LoVo (cell line): ENCODE data around the gene SYCP1.
"Not testable (repeated sequence)": the region's sequence is repeated elsewhere in the genome, so short reads cannot be mapped to it uniquely, and the experiment has no call there.

ENCODE experiments used
- DNase-seq: peaks from one replicate; pipeline ENCODE4 v3.0.0-alpha.2; 2016; ENCODE audit warnings: low spot score

The SYCP1 gene, protein sequence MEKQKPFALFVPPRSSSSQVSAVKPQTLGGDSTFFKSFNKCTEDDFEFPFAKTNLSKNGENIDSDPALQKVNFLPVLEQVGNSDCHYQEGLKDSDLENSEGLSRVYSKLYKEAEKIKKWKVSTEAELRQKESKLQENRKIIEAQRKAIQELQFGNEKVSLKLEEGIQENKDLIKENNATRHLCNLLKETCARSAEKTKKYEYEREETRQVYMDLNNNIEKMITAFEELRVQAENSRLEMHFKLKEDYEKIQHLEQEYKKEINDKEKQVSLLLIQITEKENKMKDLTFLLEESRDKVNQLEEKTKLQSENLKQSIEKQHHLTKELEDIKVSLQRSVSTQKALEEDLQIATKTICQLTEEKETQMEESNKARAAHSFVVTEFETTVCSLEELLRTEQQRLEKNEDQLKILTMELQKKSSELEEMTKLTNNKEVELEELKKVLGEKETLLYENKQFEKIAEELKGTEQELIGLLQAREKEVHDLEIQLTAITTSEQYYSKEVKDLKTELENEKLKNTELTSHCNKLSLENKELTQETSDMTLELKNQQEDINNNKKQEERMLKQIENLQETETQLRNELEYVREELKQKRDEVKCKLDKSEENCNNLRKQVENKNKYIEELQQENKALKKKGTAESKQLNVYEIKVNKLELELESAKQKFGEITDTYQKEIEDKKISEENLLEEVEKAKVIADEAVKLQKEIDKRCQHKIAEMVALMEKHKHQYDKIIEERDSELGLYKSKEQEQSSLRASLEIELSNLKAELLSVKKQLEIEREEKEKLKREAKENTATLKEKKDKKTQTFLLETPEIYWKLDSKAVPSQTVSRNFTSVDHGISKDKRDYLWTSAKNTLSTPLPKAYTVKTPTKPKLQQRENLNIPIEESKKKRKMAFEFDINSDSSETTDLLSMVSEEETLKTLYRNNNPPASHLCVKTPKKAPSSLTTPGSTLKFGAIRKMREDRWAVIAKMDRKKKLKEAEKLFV

DNA sequence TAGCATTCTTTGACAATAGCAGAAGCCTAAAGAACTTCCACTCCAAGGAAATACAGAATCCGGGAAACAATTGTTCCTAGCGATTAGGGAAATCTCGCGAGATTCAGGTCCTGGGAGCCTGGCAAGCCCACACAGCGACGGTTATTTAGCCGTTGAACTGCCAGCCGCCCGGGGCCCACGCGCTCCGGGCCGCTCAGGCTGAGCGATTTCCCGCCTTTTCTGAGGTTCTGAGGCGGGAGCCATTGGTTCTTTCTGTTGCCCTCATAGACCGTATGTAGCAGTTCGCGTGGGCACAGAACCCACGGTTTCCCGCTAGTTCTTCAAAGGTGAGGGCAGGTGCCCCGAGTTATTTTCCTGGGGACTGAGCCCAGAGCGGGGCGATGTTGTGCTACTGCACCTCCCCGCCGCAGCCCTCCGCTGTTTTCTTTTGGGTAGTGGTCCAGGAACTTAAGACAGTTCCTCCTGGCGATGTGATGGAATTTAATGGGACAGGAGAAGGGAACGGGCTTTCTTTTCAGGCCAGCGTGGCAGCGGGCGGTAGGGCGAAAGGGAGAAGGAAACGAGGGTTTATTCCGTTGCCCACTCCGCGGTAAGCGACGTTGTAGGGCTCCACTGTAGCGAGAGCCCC, at the start of gene SYCP1:
Gene SYCP1, plus strand, starts transcription at position 171 of the 628 bp plus-strand sequence. CDS start 602 bp downstream, outside the sequence.
- no peak for DNase-seq

DNA sequence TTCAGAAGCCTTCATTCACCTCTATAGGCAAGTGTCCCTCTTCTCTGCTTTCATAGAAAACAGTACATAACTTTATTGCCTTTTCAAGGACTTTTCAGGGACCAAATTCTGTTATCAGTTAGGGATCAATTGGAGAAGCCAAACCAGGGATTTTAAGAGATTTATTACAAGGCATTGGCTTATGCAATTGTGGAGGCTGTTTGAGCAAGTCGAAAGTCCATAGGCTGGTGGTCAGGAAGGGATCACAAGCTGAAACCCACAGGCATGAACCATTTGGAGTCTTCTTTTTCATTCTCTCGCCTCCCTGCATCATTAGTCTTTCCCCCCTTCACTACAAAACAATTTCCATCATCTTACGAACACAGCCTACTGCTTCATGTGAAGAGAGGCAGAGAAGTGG, 34.8 kb upstream of the SYCP1 start:
- DNase-seq = no peak

DNA sequence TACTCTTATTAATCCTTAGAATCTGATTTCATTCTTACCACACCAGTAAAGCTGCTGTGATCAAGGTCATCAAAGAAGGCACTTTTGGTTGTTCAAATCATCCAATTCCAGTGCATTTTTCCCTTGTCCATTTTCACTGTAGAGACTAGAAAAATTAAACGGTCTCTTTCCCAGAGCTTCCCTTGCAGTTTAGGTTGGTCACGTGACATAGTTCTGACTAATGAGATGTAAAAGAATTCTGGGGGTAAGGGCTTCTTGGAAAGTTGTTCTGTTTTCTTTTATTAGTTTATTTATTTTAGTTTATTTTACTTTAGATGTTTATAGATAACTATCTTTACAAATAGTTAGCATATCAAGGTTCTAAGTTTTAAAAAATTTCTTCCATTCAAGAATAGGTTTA, 34.3 kb upstream of the SYCP1 start:
- DNase-seq = no peak

DNA sequence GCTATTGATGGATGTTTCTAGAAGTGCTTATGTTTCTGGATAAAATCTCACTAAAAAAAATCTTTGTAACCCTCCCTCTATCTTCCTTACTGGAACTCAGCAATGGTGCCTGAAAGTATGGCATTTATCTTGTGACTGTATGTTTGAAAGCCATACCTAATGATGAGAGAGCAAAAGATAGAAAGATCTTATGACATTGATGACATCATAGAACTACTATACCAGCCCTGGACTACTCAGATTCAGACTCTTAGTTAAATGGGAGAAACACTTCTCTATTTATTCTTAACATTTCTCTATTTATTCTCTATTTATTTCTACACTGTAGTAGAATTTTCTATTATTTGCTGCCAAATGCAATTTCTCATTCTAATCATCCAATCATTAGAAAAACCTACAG, 32.7 kb upstream of the SYCP1 start:
- no peak for DNase-seq

DNA sequence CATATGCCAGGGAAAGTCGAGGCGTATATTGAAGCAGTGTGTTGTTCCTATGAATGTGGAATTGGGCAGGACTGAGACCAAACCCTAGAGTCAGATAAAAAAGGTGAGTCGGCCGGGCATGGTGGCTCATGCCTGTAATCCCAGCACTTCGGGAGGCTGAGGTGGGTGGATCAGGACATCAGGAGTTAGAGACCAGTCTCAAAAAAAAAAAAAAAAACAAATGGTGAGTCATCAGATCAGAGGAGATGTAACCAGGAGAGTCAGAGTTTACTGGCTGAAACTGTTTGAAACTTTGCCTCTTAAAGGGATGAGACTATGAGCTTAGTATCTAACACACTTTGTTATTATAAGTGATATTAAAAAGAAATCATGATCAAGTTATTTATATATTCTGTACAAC, 26.4 kb upstream of the SYCP1 start:
- peak; percentile 10 for DNase-seq

DNA sequence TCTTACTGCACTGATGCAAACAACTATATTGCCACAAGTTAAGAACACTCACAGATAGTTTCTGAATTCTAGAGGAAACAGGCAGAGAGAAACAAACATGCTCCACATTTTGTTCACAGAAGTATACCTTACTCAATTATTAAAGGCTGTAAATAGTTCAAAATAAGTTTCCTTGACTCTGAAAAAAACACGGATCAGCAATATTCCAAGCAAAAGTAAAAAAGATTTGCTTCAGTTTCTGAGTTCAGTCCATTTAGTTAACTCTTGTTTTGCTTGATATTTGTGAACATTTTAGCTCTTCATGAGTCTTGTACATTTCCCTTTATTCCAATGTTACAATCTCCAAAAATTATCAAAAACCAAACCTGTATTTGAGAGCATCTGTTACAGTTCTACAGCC, 24.6 kb upstream of the SYCP1 start:
- not testable (repeated sequence) for DNase-seq

DNA sequence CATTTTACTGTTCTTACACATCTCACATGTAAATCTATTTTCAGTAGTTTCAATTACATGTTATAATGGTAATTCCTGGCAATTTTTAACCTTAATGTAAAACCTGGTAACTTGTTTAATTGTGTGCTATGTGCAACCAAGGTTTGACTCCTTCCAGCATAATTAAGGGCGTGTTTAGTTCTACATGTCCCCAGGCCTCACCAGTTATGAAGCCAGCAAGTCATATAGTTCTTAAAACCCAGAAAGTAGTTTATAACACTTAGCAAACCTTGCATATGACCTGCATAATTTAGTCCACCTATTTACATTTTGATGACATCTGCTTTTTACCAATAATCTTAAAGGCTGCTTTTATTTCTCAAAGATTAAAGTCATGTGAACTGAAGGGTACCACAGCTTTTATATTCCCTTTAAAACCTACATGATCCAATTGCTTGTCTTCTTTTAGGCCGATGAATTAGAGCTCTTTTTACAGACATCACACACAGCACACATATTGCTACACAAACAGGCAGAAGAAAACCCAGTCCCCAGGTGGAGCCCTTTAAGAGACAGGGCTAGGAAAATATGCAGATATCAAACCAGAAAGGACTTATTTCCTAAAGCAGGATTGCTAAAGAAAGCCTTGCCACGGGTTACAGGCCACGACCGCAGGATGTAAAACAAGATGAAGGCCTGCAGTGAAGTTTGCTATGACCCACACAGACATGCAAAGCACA, 23.2 kb upstream of the SYCP1 start:
- DNase-seq = no peak

DNA sequence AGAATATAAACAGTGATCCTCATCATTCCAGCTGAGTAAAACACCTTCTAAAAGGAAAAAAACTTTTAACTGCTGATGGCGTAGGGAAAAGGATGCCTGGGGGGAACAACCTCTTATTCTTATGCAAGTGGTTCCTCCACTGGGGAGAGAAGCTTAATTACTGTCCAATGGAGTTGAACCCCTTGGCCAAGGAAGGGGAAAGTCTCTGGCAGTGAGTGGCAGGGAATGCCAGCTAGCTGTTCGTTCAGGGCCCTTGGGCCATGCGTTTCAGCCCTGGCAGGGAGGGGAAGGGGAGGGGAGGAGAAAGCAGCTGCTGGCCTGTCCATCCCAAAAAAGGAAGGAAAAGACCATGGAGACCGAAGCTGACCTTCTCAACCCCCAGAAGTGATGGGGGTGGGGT, 22.6 kb upstream of the SYCP1 start:
- no peak for DNase-seq

DNA sequence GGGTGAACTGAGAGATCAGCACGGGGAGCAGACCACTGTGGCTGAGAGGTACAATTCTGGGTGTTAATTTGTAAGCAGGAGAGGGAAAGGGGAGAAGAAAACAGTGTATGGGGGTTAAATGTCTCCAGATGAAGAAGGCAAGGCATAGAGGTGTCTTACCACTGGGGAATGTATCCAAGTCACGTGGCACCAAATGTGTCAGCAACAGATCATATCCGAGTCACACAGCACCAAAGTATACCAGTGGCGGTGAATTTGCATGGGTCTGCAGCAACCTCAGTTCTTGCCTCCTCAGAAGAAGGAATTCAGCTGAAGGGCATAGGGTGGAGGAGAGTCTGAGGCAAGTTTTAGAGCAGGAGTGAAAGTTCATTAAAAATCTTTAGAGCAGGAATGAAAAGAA, 21.2 kb upstream of the SYCP1 start:
- DNase-seq = no peak

DNA sequence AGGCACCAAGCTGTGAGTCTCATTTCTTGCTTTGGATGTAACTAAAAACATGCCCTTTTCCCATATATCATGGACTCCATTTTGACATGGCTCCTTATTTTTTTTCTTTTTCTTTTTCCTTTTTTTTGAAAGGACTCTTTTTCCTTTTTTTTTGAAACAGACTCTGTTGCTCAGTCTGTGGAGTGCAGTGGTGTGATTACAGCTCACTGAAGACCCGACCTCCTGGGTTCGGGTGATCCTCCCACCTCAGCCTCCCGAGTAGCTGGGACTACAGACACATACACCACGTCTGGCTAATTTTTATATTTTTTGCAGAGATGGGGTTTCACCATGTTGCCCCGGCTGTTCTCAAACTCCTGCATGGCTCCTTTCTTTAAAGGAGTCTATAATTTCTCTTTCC, 10.4 kb upstream of the SYCP1 start:
- DNase-seq = no peak

DNA sequence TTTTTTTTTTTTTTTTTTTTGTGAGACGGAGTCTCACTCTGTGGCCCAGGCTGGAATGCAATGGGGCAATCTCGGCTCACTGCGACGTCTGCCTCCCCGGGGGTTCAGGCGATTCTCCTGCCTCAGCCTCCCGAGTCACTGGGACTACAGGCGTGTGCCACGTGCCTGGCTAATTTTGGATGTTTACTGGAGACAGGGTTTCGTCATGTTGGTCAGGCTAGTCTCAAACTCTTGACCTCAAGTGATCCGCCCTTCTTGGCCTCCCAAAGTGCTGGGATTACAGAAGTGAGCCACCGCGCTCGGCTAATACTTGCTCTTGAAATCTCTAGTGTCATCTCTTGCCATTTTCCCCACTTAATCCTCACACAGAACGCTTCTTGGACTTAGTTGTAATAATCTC, 1.1 kb upstream of the SYCP1 start:
- no peak for DNase-seq

DNA sequence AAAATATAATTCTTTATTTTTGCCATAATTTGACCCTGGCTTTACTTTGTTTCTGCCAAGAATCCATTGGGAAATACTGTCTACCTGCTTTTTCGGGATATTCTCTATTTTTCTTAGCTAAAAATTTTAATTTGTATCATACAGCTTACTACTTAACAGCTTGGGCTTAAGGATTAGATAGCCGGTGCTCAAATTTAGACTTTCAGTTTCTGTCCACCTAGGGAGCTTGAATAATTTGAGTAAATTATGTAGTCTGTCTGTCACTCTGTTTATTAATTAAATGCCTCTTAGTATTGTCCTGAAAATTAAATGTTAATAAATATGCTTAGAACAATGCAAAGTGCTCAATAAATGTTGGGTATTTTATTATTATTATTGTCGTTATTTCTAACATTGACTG, 6.7 kb downstream of the SYCP1 start:
- no peak for DNase-seq

DNA sequence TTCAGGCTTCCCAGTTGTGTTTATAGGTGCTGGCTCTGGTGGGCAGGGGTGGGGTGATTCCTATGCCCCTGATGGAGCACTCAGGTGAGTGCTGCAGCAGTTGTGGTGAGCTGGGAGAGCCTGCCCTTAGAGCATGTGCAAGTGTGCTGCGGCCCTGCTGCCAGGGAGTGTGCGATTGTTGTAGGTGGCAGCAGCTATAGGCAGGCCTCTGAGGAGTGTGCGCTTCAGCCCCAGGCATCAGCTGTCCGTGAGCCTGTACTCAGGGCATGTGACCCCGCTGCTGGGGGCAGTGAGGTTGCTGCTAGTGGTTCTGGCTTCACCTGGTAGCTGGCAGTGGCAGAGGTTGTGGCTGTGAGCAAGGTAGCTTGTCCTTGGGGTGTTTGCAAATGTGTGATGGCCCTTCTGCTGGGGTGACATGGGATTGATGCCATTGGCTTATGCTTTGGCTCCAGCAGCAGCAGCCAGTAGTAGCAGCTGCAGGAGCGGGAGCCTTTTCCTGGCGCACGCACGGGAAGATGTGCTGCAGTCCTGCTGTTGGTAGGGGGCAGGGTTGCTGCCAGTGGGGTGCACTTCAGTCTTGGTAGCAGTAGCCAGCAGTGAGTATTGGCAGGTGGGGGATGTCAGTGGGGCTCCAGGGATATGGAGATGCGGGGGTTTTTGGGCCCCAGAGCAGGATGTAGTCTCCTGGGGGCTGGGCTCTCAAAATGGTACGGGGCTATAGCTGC, 37.7 kb downstream of the SYCP1 start:
- DNase-seq = no peak

DNA sequence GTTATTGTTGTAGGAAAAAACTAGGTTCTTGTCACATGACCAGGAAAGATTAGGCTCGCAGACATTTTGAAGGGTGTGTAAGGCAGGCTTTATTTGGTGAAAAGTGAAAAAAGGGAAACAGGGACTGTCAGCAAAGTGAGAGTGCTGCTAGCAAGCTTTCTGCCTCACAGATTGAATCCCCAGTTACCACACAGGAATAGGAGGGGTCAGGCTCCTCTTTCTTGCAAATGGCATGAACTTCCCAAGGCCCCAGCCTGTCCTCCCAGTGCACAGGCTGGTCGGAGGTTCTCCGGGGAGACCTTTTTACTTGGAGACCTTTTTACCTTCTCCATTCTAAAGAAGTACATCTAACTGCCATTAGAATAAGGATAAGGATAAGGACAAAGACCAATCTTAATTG, 42.1 kb downstream of the SYCP1 start:
- no peak for DNase-seq

DNA sequence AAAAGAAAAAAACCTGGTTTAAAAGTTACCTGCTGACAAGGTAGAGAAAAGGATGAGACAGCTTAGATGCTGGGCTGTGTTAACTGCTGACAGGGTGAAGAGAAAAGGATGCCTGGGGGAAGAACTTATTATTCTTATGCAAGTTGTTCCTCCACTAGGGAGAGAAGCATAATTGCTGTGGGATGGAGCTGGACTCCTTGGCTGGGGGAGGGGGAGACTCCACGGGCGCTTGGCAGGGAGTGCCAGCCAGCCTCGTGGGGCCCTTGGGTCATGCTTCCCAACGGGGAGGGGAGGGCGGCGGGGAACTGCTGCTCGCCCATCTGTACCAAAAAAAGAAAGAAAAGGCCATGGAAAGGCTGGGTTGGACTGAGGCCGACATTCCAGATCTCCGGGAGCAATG, 47.2 kb downstream of the SYCP1 start:
- no peak for DNase-seq

DNA sequence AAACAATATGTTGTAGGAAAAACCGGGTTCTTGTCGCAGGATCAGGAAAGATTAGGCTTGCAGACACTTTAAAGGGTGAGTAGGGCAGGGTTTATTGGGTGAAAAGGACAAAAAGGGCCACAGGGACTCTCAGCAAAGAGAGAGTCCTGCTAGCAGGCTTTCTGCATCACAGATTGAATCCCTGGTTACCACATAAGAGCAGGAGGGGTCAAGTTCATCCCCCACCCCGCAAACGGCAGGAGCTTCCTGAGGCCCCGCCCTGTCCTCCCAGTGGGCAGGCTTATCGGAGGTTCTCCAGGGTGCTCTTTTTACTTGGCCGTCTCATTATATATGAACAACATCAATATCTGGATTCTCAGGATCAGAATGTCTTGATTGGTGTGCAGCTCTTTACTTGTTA, 47.7 kb downstream of the SYCP1 start:
- no peak for DNase-seq

DNA sequence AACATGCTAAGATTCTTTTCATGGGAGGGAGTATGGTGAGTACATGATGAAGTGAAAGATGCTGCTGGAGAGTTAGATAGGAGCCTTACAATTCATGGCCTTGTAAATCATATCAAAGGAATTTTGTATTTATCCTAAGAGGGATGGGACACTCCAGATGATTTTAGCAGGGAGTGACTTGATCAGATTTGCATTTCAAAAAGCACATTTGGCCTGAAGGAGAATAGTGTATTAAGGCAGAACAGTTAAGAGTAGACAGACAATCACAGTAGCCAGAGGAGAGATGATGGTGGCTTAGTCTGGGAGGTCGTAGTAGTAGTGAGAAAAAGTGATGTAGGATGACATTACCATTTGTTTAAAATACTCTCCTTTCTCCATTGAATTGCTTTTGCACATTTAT, 48.8 kb downstream of the SYCP1 start:
- DNase-seq = no peak

DNA sequence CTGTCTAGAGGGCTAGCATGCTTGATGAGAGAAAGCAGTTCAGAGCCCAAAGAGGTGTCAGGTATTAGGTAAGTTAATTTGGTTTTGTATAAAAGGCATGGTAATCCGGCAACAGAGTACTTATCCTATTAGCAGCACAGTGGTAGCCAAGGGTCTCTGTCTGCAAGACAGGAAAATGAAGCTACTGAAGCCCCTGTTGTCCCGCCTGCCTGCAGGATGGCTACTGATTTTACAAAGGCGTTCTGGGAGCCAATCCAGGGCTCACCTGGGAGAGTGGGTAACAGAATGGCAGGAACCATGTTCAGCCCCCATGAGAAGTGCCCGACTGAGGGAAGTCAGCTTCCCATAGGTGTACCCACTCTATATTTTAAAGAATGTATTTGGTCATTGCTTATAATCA, 61.1 kb downstream of the SYCP1 start:
- not testable (repeated sequence) for DNase-seq

DNA sequence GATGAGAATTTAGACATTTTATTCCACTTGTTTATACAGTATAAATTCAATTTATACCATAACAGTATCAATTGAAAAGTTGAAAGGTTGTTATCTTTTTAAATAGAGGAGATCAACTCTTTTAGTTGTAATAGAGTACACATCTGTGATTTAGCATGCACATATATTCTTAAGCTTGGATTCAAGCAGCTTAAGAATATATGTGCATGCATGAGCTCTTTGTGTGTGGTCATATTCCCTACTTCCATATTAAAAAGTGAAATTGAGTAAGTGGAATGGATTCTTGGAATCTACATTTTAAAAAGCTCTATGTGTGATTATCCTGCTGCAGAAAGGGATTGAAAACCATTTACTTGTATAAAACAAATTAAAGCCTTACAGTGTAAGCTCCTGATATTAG, 71.9 kb downstream of the SYCP1 start:
- DNase-seq = no peak

DNA sequence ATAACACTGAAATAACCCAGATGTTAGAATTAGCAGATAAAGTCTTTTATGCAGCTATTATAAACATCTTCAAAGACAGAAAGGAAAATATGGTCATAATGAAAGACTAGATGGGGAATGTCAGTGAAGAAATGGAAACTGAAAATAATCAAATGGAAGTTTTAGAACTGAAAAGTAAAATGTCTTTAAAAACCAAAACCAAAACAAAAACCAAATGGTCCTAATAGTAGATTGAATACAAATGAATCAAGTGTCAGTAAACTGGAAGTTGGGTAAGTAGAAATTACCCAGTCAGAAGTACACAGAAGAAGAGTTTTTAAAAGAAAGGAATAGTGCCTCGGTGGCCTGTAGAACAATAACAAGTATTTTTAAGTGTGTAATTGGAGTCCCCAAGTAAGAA, 72.7 kb downstream of the SYCP1 start:
- no peak for DNase-seq

DNA sequence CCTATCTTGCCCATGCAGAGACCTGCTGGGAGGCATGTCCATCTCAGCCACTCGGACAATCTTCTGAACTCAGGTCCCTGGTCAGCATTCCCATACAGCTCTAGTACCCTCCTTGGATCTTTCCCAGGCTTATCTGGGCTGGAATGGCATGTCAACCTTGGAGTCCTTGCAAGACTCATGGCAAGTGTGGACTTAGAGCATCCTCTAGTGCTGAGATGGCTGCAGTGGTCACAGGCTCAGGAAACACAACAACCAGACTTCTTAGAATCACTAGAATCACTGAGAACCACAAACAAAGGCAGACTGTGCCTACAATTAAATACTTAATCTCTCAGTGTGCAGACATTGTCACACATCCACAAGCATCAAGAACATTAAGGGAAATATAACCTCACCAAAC, 101.9 kb downstream of the SYCP1 start:
- DNase-seq = no peak
